Non-pigmented ciliary epithelial cell (primary cell): ENCODE data around the gene MARVELD2.
A peak's percentile ranks its signal among the peaks of the same experiment; 100 is the strongest.
"Not testable (repeated sequence)": the region's sequence is repeated elsewhere in the genome, so short reads cannot be mapped to it uniquely, and the experiment has no call there.

Experiments used
- DNase-seq: peaks from one replicate; pipeline ENCODE4 v3.0.0-alpha.2; 2010; ENCODE audit warnings: low read depth

The MARVELD2 gene

GRCh38 chr5:69414885-69415583, at the start of gene MARVELD2:
TSS of gene MARVELD2 (plus strand) at chr5:69415116. CDS start at chr5:69419386, 4,270 bp downstream.
- DNase-seq: no peak

- DNase-seq: no peak
Measured at GRCh38 chr5:69367697-69368279, 47.1 kb upstream of the MARVELD2 start.

- DNase-seq: no peak
Measured at GRCh38 chr5:69368458-69369339, 46.2 kb upstream of the MARVELD2 start.

- peak; percentile 55 for DNase-seq
Measured at GRCh38 chr5:69369340-69370121, 45.4 kb upstream of the MARVELD2 start, which contains the start of the genes AK6, RAD17 and TAF9. TSS of gene AK6 (minus strand) at chr5:69369520. CDS start at chr5:69369490, 30 bp downstream. TSS of gene RAD17 (plus strand) at chr5:69369818. CDS start at chr5:69372209, 2,391 bp downstream. TSS of gene TAF9 (minus strand) at chr5:69369520. CDS start at chr5:69365737, 3,783 bp downstream.

- not testable (repeated sequence) for DNase-seq
Measured at GRCh38 chr5:69370335-69370734, 44.6 kb upstream of the MARVELD2 start.

GRCh38 chr5:69372394-69372793, 42.5 kb upstream of the MARVELD2 start:
- no peak for DNase-seq

- no peak for DNase-seq
Measured at GRCh38 chr5:69374911-69375446, 39.9 kb upstream of the MARVELD2 start.

- DNase-seq: no peak
Measured at GRCh38 chr5:69378376-69378775, 36.5 kb upstream of the MARVELD2 start.

- no peak for DNase-seq
Measured at GRCh38 chr5:69404659-69405330, 10.1 kb upstream of the MARVELD2 start.

- no peak for DNase-seq
Measured at GRCh38 chr5:69415584-69415958, 655 bp downstream of the MARVELD2 start.

GRCh38 chr5:69416180-69416579, 1.3 kb downstream of the MARVELD2 start:
- DNase-seq: no peak

- DNase-seq: no peak
Measured at GRCh38 chr5:69416699-69417098, 1.8 kb downstream of the MARVELD2 start.

- DNase-seq: no peak
Measured at GRCh38 chr5:69418554-69418953, 3.6 kb downstream of the MARVELD2 start.

- DNase-seq: no peak
Measured at GRCh38 chr5:69431424-69432303, 16.7 kb downstream of the MARVELD2 start.

GRCh38 chr5:69432412-69433206, 17.7 kb downstream of the MARVELD2 start:
- DNase-seq: no peak

GRCh38 chr5:69435276-69435884, 20.5 kb downstream of the MARVELD2 start:
- DNase-seq: not testable (repeated sequence)

- DNase-seq: no peak
Measured at GRCh38 chr5:69444127-69444754, 29.3 kb downstream of the MARVELD2 start.

GRCh38 chr5:69449511-69449910, 34.6 kb downstream of the MARVELD2 start:
- no peak for DNase-seq
